Uterus (tissue), 4 donors: Measurements from ENCODE around the gene OR13C9. TPM values are rescaled to one million over a fixed set of nuclear protein-coding genes. Genes with fewer than 3 reads are reported as not detected.

Source experiments
- DNase-seq, 2 donors: peaks; one replicate each; pipeline ENCODE4 v3.0.0-alpha.2; 2019 to 2020
- H3K27ac ChIP-seq, 2 donors: fragments of 200-600 bp; sonication (generic); 1 replicate in 1 of 2; 2 replicates in 1 of 2; pipeline ENCODE4 v1.5.1; 2016 to 2018
- H3K27me3 ChIP-seq, 2 donors: fragments of 200-600 bp; sonication (generic); one replicate each; pipeline ENCODE4 v1.5.1; 2018 to 2019; ENCODE audit warnings: control low read depth in 1 of 2
- H3K36me3 ChIP-seq, 2 donors: fragments of 200-600 bp; sonication (generic); one replicate each; pipeline ENCODE4 v1.5.1; 2019; ENCODE audit warnings: control low read depth in 1 of 2
- H3K4me1 ChIP-seq, 2 donors: fragments of 200-600 bp; sonication (generic); one replicate each; pipeline ENCODE4 v1.5.1; 2018 to 2019; ENCODE audit warnings: control low read depth in 1 of 2
- H3K4me3 ChIP-seq, 2 donors: fragments of 200-600 bp; sonication (generic); 1 replicate in 1 of 2; 2 replicates in 1 of 2; pipeline ENCODE4 v1.5.1; 2018 to 2019; ENCODE audit warnings: mild to moderate bottlenecking in 1 of 2
- H3K9me3 ChIP-seq, 2 donors: fragments of 200-600 bp; sonication (generic); one replicate each; pipeline ENCODE4 v1.5.1; 2019; ENCODE audit warnings: control low read depth in 1 of 2
- POLR2A ChIP-seq, 2 donors: fragments of 450-650 bp; IDR thresholded peaks; one replicate each; pipeline ENCODE4 v1.6.1; 2016; ENCODE audit warnings: antibody characterized with exemption in 2 of 2, mild to moderate bottlenecking in 1 of 2, moderate library complexity in 1 of 2
- intact Hi-C: fragments of 100-400 bp; cut with DNase I; formaldehyde crosslinking; loops from one replicate; pipeline ENCODE4 v1.15.1; 2023; ENCODE audit warnings: low total_unique reads
- total RNA-seq, 4 donors: library from RNA; depleted of rRNA in 3 of 4; stranded (reverse); fragments of >200 nt in 3 of 4; gene quantifications; one replicate each; pipeline versions ENCODE4 v1.1.0 to v1.2.4, GENCODE V29; 2014 to 2023
- TF ChIP-seq, protein P1 (sequence below), 4 experiments: fragments of 200-600 bp in 2 of 4; fragments of 450-650 bp in 2 of 4; sonication (generic) in 2 of 4; IDR thresholded peaks; one replicate each; pipeline ENCODE4 v1.5.1; 2016 to 2019; ENCODE audit warnings: antibody characterized with exemption in 4 of 4, mild to moderate bottlenecking in 2 of 4, moderate library complexity in 1 of 4
- donor health status: DM: yes; HTN: yes; CAD: no.

The OR13C9 gene
- total RNA-seq, 4 donors from 2014 or later: 0.62 TPM; not detected in 3

DNA sequence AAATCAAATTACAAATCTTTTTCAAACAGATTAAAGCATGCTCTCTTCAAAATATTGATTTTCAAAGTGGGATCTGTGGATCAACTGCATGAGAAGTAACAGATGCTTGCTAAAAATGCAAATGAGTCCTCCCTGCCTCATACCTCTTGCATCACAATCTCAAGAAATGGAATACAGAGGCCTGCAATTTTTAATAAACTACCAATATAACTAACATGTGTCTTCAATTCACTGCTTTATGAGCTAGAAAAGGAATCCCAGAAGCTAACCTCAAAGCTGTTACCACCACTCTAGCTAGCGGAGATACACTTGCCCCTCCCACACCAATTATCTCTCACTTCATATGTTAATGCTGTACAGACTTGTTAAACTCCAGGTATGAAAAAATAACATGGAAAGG is 28.4 kb downstream of the OR13C9 start:
- Histone ChIP-seq H3K27me3 (no peaks in the 10 kb centered on the region), H3K27ac (no peak overlapping the region), H3K4me3 (no peak overlapping the region), H3K9me3 (peaks cover 0 to 2% of the 10 kb centered on the region in 2 donors), H3K4me1 (no peaks in the 10 kb centered on the region), H3K36me3 (no peaks in the 10 kb centered on the region)
- intact Hi-C loops: no loop called here
- no peak for TF ChIP-seq POLR2A (IDR thresholded peaks at IDR 0.05)
- TF ChIP-seq, protein P1, sequence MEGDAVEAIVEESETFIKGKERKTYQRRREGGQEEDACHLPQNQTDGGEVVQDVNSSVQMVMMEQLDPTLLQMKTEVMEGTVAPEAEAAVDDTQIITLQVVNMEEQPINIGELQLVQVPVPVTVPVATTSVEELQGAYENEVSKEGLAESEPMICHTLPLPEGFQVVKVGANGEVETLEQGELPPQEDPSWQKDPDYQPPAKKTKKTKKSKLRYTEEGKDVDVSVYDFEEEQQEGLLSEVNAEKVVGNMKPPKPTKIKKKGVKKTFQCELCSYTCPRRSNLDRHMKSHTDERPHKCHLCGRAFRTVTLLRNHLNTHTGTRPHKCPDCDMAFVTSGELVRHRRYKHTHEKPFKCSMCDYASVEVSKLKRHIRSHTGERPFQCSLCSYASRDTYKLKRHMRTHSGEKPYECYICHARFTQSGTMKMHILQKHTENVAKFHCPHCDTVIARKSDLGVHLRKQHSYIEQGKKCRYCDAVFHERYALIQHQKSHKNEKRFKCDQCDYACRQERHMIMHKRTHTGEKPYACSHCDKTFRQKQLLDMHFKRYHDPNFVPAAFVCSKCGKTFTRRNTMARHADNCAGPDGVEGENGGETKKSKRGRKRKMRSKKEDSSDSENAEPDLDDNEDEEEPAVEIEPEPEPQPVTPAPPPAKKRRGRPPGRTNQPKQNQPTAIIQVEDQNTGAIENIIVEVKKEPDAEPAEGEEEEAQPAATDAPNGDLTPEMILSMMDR (IDR thresholded peaks at IDR 0.05): no peak
- no peak for DNase-seq

DNA sequence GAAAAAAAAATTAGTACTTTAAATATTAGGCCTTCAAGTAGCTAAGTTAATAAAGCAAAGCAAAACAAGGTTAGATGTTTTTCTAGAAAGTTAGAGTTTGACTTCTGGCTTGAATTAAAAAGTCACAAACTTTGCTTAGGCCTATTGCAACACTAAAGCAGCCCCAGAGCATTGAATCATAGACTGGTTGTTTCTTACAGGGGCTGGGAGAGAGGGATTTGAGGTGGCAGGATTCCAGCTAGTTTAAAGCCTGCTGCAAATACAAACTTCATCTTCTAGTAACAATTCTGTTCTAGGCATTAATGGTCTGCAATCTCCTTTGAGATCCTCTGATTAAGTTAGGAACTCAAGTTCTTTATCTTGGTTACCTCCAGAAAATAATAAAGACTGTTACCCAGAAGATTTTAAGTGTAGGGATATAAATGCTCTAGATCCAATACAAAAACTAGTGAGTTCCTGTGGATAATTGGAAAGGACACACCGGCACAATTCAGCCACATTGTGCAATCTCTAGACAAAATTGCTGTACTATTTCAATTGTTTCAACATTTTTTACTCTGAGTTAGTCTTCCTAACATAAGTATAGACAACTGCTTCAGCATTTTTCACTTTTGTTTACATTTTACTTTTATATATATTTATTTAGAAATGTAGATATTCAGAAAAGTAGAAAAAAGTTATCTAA is 31.4 kb downstream of the OR13C9 start:
- intact Hi-C loops: no loop called here
- Histone ChIP-seq H3K27ac (no peak overlapping the region), H3K27me3 (no peaks in the 10 kb centered on the region), H3K9me3 (no peaks in the 10 kb centered on the region), H3K36me3 (no peaks in the 10 kb centered on the region), H3K4me1 (no peaks in the 10 kb centered on the region), H3K4me3 (no peak overlapping the region)
- TF ChIP-seq, protein P1 (IDR thresholded peaks at IDR 0.05): no peak
- no peak for TF ChIP-seq POLR2A (IDR thresholded peaks at IDR 0.05)
- no peak for DNase-seq

DNA sequence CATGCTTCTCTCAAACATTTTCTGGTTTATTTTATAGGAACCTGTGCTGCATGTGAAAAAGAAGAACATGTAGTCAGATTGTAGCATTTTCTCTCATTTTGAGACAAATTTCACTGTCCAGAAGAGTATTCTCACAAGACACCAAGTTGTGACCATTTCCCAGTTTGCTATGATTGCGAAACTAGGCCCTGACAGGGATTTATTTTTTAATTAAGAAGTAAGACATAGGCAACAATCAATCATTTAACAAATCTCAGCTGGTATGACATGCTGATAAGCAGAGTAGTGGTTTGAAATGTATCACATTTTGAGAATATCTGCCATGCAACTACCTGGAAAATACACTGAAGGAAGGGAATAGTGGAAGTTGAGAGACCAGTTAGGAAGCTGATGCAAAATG is 37.4 kb downstream of the OR13C9 start:
- no peak for DNase-seq
- TF ChIP-seq, protein P1 (IDR thresholded peaks at IDR 0.05): no peak
- no peak for TF ChIP-seq POLR2A (IDR thresholded peaks at IDR 0.05)
- H3K4me3 ChIP-seq: no peak overlapping the region
- intact Hi-C loops: no loop called here
- no peaks in the 10 kb centered on the region for H3K36me3 ChIP-seq
- H3K4me1 ChIP-seq: no peaks in the 10 kb centered on the region
- no peaks in the 10 kb centered on the region for H3K27me3 ChIP-seq
- H3K27ac ChIP-seq: no peak overlapping the region
- no peaks in the 10 kb centered on the region for H3K9me3 ChIP-seq

DNA sequence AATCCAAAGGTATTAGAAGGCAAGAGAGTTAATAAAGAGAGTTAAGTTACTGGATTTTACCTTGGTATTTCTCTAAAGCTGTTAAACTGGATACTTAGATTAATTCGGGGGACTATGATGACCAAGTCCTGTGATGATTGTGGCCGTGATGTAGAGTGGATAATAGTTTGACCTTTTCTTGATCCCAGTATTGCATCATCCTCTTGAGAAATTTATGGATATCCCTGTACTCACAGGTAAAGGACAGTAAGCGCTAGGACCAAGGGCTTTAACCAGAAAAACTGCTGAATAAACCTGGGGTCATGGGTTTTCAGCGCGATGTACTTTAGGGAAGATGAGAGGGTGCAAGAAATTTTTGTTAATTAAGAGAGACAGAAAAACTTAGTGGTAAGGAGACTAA is 40.7 kb downstream of the OR13C9 start:
- Histone ChIP-seq H3K36me3 (no peaks in the 10 kb centered on the region), H3K9me3 (no peaks in the 10 kb centered on the region), H3K27me3 (no peaks in the 10 kb centered on the region), H3K4me1 (no peaks in the 10 kb centered on the region), H3K4me3 (no peak overlapping the region), H3K27ac (no peak overlapping the region)
- intact Hi-C loops: no loop called here
- no peak for DNase-seq
- TF ChIP-seq, protein P1 (IDR thresholded peaks at IDR 0.05): no peak
- no peak for TF ChIP-seq POLR2A (IDR thresholded peaks at IDR 0.05)

DNA sequence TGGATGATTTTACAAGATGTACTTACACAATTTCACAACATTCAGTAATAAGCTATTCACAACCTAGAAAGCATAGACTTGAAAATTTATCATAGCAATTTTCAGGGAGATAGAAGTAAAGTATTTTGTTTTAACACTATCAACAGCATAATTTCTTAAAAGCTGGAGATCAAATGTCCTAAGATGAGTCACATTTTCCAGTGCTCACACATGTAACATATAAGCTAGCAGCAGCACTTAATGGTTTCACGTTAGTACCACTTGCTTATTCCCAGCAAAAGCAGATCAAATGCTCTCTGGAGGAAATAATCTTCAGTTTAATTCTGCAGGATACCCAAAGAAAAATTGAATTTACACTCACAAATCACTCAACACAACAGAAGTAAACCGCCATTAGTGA is 42.5 kb downstream of the OR13C9 start:
- no peak overlapping the region for H3K27ac ChIP-seq
- no peaks in the 10 kb centered on the region for H3K4me1 ChIP-seq
- no peak overlapping the region for H3K4me3 ChIP-seq
- no peaks in the 10 kb centered on the region for H3K9me3 ChIP-seq
- no peaks in the 10 kb centered on the region for H3K36me3 ChIP-seq
- intact Hi-C loops: no loop called here
- TF ChIP-seq, protein P1 (IDR thresholded peaks at IDR 0.05): no peak
- TF ChIP-seq POLR2A (IDR thresholded peaks at IDR 0.05): no peak
- H3K27me3 ChIP-seq: no peaks in the 10 kb centered on the region
- no peak for DNase-seq
